Fibroblast of skin of right biceps (primary cell): Measurements from ENCODE around the gene CD74.
A peak's percentile ranks its signal among the peaks of the same experiment; 100 is the strongest.

ENCODE experiments used
- DNase-seq: peaks from one replicate; pipeline ENCODE4 v3.0.0-alpha.2; 2013

Gene CD74

GRCh38 chr5:150357326-150358260, 55.1 kb downstream of the CD74 start, which contains the start of gene TCOF1:
Gene TCOF1, plus strand, starts transcription at chr5:150357697. Its CDS starts 50 bp downstream, at chr5:150357747.
- DNase-seq, result peak; percentile 95

DNA sequence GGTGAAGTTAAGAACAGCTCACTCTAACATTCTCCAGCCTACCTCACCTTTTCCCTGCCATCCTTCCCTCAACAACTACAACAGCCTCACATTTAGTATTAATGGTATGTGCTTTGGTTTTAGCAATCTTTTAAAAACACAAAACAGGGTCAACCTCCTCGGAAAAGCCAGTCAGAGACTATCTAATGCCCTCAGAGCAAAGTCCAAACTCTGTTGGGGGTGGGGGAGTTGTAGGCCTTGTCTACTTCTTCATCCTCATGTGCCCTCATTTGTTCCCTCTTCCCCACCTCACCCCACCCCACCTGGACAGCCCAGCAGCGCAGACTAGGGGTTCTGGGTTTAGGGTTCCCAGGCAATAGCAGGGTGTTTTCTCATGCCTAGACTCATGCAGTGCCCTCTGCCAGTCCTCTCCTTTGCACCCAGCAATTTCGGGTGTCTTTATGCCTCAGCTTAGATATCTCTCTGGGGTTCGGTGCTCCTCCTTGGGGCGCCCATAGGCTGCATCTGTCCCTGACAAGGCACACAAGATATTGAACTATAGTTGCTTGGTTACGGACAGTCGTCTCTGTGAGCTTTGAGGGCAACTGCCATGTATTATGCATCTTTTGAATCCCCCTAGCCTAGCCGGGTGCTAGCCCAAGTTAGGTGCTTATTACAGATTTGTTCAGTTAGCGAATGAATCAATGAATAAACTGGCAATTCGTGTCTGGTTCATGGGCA, 56.0 kb downstream of the CD74 start:
- no peak for DNase-seq

DNA sequence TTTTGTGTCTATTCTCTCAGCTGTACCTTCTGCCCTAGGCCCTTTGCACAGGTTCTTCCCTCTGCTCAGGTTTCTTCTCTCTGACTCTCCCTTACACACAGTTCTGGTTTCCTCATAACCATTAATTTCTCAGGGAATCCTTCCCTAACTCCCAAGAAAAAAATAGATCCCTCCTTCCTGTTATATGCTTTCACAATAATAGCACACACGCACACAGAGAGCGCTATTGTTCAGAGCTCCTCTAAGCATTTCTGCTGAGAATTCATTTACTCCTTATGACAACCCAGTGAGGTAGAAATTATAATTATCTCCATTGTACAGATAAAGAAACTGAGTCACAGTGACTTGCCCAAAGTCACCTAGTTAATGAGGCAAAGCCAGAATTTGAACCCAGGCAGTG, 56.9 kb downstream of the CD74 start:
- no peak for DNase-seq

DNA sequence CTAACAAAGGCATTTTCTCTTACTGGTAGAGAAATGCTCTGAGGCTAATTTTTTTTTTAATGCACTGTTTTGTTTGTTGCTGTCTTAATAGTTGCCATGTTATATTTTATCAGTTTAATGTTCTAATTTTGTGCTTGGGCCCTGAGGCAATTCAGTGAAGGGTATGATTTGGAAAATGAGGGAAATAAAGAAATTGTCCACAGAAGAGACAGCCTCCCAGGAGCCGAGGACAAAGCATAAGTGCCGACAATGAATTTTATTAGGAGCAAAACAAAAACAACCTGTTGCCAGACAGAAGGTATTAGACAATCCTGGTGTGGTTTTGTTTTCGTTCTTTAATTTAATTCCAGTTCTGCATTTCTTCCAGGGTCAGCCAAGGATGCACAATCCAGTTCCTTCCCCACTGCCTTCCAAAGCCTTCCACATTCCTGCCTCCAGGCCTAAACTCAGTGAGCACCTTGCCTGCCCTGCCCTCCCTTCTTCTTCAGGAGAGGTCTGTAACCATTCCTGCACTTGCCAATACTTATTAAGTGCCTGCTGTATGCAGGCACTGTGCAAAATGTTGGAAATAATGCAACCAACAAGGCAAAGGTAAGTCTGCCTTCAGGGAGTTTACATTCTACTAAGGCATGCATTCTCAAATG, 59.6 kb downstream of the CD74 start:
- no peak for DNase-seq

DNA sequence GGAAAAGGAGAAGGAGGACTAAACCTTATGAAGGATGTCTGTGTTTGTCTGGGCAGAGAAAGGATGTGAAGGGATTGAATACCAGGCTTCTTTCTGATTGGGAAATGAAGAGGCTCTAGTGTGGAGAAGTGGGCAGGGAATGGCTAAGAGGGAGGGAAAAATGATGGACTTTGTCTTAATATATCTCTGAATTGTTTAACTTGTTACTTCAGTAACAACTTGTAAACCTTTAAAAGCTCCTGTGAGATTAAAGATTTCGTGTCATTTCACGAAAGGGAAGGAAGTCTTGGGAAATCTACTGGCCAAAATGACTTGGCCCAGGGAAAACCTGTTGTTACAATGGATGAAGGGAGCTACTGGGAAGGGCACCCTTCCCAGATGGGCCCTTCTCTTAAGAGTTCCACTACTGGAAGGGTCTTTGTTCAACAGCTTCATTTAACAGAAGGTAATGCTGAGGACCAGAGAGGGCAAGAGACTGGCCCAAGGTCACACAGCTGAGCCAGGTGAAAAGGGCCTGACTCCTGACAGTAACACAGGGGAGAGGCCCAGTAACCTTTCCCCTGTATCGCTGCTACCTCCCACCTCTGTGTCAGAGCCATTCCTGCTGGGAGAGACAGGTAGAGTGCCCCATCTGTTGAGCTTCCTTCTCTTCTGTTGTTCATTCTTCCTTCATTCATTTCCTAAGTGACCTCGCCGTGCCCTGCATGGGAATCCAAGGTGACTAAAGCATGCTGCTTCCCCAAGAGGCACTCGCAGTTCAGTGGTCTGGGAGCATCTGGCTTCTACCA, 60.3 kb downstream of the CD74 start:
- DNase-seq, result peak; percentile 10
